Activated naive CD4-positive, alpha-beta T cell treated with anti-CD3 and anti-CD28 coated beads for 36 hours (primary cell): Measurements from ENCODE around the gene MYMK. TPM values are rescaled to one million over a fixed set of nuclear protein-coding genes. Genes with fewer than 3 reads are reported as not detected.

Experiments used
- CTCF ChIA-PET: fragments of 350-600 bp; sonication (Branson Sonifier 250); formaldehyde crosslinking; loops from one replicate; lab custom pipeline; 2021; ENCODE audit warnings: antibody characterized with exemption; lab: Charles Lee
- DNase-seq: peaks from one replicate; pipeline ENCODE4 v3.0.0-alpha.2; 2020
- H3K27ac Mint-ChIP-seq: one replicate; pipeline ENCODE4 v1.8.0; 2021; ENCODE audit warnings: mild to moderate bottlenecking, mixed read lengths
- H3K27me3 Mint-ChIP-seq: one replicate; pipeline ENCODE4 v1.8.0; 2021; ENCODE audit warnings: low read depth, mixed read lengths
- H3K36me3 Mint-ChIP-seq: one replicate; pipeline ENCODE4 v1.8.0; 2021; ENCODE audit warnings: low read depth, mixed read lengths
- H3K4me1 Mint-ChIP-seq: one replicate; pipeline ENCODE4 v1.8.0; 2021; ENCODE audit warnings: low read depth, mixed read lengths
- H3K4me3 Mint-ChIP-seq: one replicate; pipeline ENCODE4 v1.8.0; 2021; ENCODE audit warnings: mild to moderate bottlenecking, moderate library complexity, mixed read lengths
- H3K9me3 Mint-ChIP-seq: one replicate; pipeline ENCODE4 v1.8.0; 2021; ENCODE audit warnings: mixed read lengths
- intact Hi-C: fragments of 100-400 bp; cut with micrococcal nuclease; formaldehyde crosslinking; loops from one replicate; pipeline ENCODE4 v1.15.1; 2023
- total RNA-seq, 2 experiments: library from RNA; stranded (reverse); gene quantifications; one replicate each; pipeline ENCODE4 v1.2.3, GENCODE V29; 2021

The MYMK gene
- total RNA-seq, 2 experiments from 2014 or later: not detected

- Mint-ChIP-seq H3K9me3 (peaks cover 11% of the 10 kb centered on the region), H3K4me1 (no peaks in the 10 kb centered on the region), H3K27ac (no peak overlapping the region), H3K27me3 (no peaks in the 10 kb centered on the region), H3K36me3 (no peaks in the 10 kb centered on the region), H3K4me3 (no peak overlapping the region)
- DNase-seq: no peak
- CTCF ChIA-PET: interaction anchor here (2.1 kb wide), 1 partner anchor 10 kb away, joined by 6 read pairs; no protein-coding TSS in a partner anchor
- intact Hi-C loops: no loop called here
Observed at GRCh38 chr9:133496861-133497842, 27.6 kb downstream of the MYMK start.

- H3K27ac Mint-ChIP-seq: no peak overlapping the region
- H3K4me3 Mint-ChIP-seq: no peak overlapping the region
- H3K4me1 Mint-ChIP-seq: no peaks in the 10 kb centered on the region
- no peaks in the 10 kb centered on the region for H3K27me3 Mint-ChIP-seq
- CTCF ChIA-PET: interaction anchor here (0.6 to 2.1 kb wide), 5 partner anchors 9 to 477 kb away, joined by 3 to 6 read pairs (median 3); no protein-coding TSS in a partner anchor
- H3K9me3 Mint-ChIP-seq: no peaks in the 10 kb centered on the region
- DNase-seq: no peak
- no peaks in the 10 kb centered on the region for H3K36me3 Mint-ChIP-seq
- intact Hi-C loops: no loop called here
Observed at GRCh38 chr9:133495327-133496293, 29.1 kb downstream of the MYMK start.

GRCh38 chr9:133494636-133495326, 30.0 kb downstream of the MYMK start:
- H3K27ac Mint-ChIP-seq: no peak overlapping the region

GRCh38 chr9:133493845-133494540, 30.8 kb downstream of the MYMK start:
- Mint-ChIP-seq H3K4me1 (no peaks in the 10 kb centered on the region), H3K4me3 (no peak overlapping the region), H3K27me3 (no peaks in the 10 kb centered on the region), H3K27ac (no peak overlapping the region), H3K36me3 (no peaks in the 10 kb centered on the region), H3K9me3 (no peaks in the 10 kb centered on the region)
- no peak for DNase-seq
- CTCF ChIA-PET: no interaction called here
- intact Hi-C loops: no loop called here

More at GRCh38 chr9:133494636-133495326, 30.0 kb downstream of the MYMK start:
- intact Hi-C loops: no loop called here
- Mint-ChIP-seq H3K9me3 (no peaks in the 10 kb centered on the region), H3K27me3 (no peaks in the 10 kb centered on the region), H3K4me1 (no peaks in the 10 kb centered on the region), H3K36me3 (no peaks in the 10 kb centered on the region), H3K4me3 (no peak overlapping the region)
- CTCF ChIA-PET: interaction anchor here (0.9 to 2.1 kb wide), 2 partner anchors 8 to 254 kb away, joined by 3 to 6 read pairs; no protein-coding TSS in a partner anchor
- DNase-seq: no peak

GRCh38 chr9:133493428-133493827, 31.3 kb downstream of the MYMK start:
- H3K27ac Mint-ChIP-seq: no peak overlapping the region

GRCh38 chr9:133492061-133493021, 32.4 kb downstream of the MYMK start:
- Mint-ChIP-seq H3K27ac (no peak overlapping the region), H3K4me1 (no peaks in the 10 kb centered on the region), H3K27me3 (no peaks in the 10 kb centered on the region), H3K36me3 (no peaks in the 10 kb centered on the region), H3K4me3 (no peak overlapping the region), H3K9me3 (no peaks in the 10 kb centered on the region)
- no peak for DNase-seq
- intact Hi-C loops: no loop called here
- CTCF ChIA-PET: no interaction called here

More at GRCh38 chr9:133493428-133493827, 31.3 kb downstream of the MYMK start:
- H3K4me3 Mint-ChIP-seq: no peak overlapping the region
- no peaks in the 10 kb centered on the region for H3K9me3 Mint-ChIP-seq
- CTCF ChIA-PET: no interaction called here
- no peaks in the 10 kb centered on the region for H3K27me3 Mint-ChIP-seq
- DNase-seq: no peak
- intact Hi-C loops: no loop called here
- H3K36me3 Mint-ChIP-seq: no peaks in the 10 kb centered on the region
- H3K4me1 Mint-ChIP-seq: no peaks in the 10 kb centered on the region

GRCh38 chr9:133491656-133491925, 33.2 kb downstream of the MYMK start:
- H3K4me1 Mint-ChIP-seq: no peaks in the 10 kb centered on the region
- H3K36me3 Mint-ChIP-seq: no peaks in the 10 kb centered on the region
- H3K27me3 Mint-ChIP-seq: no peaks in the 10 kb centered on the region
- intact Hi-C loops: no loop called here
- no peak overlapping the region for H3K4me3 Mint-ChIP-seq
- DNase-seq: no peak
- H3K27ac Mint-ChIP-seq: no peak overlapping the region
- CTCF ChIA-PET: no interaction called here
- H3K9me3 Mint-ChIP-seq: no peaks in the 10 kb centered on the region

- no peak for DNase-seq
- no peaks in the 10 kb centered on the region for H3K36me3 Mint-ChIP-seq
- peaks cover 2% of the 10 kb centered on the region for H3K4me1 Mint-ChIP-seq
- CTCF ChIA-PET: interaction anchor here (0.6 kb wide), 1 partner anchor 630 kb away, joined by 3 read pairs; no protein-coding TSS in a partner anchor
- H3K9me3 Mint-ChIP-seq: no peaks in the 10 kb centered on the region
- intact Hi-C loops: no loop called here
- no peak overlapping the region for H3K4me3 Mint-ChIP-seq
- H3K27me3 Mint-ChIP-seq: no peaks in the 10 kb centered on the region
- H3K27ac Mint-ChIP-seq: no peak overlapping the region
Observed at GRCh38 chr9:133490865-133491655, 33.7 kb downstream of the MYMK start.

- Mint-ChIP-seq H3K27me3 (no peaks in the 10 kb centered on the region), H3K4me3 (no peak overlapping the region), H3K4me1 (peaks cover 3% of the 10 kb centered on the region), H3K9me3 (no peaks in the 10 kb centered on the region), H3K27ac (no peak overlapping the region), H3K36me3 (no peaks in the 10 kb centered on the region)
- CTCF ChIA-PET: interaction anchor here (0.6 kb wide), 1 partner anchor 629 kb away, joined by 3 read pairs; no protein-coding TSS in a partner anchor
- intact Hi-C loops: no loop called here
- no peak for DNase-seq
Observed at GRCh38 chr9:133490201-133490681, 34.5 kb downstream of the MYMK start.
